GM23338 (cell line): ENCODE data around the gene CHD2. TPM values are rescaled to one million over a fixed set of nuclear protein-coding genes. Genes with fewer than 3 reads are reported as not detected.
"Not testable (repeated sequence)": the region's sequence is repeated elsewhere in the genome, so short reads cannot be mapped to it uniquely, and the experiment has no call there.

Source experiments
- ATAC-seq: fragments of 200-7000 bp; cut with Tn5 transposase; 3 replicates; pipeline ENCODE4 v1.9.1; 2020
- DNase-seq: peaks from one replicate; pipeline ENCODE4 v3.0.0-alpha.2; 2015; ENCODE audit warnings: low spot score
- H2AFZ ChIP-seq: fragments of 200-600 bp; sonication (generic); 2 replicates; pipeline ENCODE4 v1.8.0; 2016; ENCODE audit warnings: antibody characterized with exemption, mild to moderate bottlenecking, moderate library complexity
- H3F3A ChIP-seq: fragments of 200-600 bp; sonication (generic); replicated peaks from 2 replicates; pipeline ENCODE4 v1.8.0; 2017; ENCODE audit warnings: antibody characterized with exemption, mixed run types, low read depth
- H3K27ac ChIP-seq: fragments of 200-600 bp; sonication (generic); 2 replicates; pipeline ENCODE4 v1.6.1; 2016; ENCODE audit warnings: low read depth
- H3K27me3 ChIP-seq: fragments of 200-600 bp; sonication (generic); 2 replicates; pipeline ENCODE4 v1.8.0; 2016; ENCODE audit warnings: mild to moderate bottlenecking, mixed run types, moderate library complexity; ENCODE audit not compliant: insufficient read depth
- H3K36me3 ChIP-seq: fragments of 200-600 bp; sonication (generic); 2 replicates; pipeline ENCODE4 v1.8.0; 2016; ENCODE audit warnings: mild to moderate bottlenecking; ENCODE audit not compliant: insufficient read depth
- H3K4me1 ChIP-seq: fragments of 200-600 bp; sonication (generic); 2 replicates; pipeline ENCODE4 v1.8.0; 2016; ENCODE audit warnings: mild to moderate bottlenecking, moderate library complexity; ENCODE audit not compliant: insufficient read depth
- H3K4me2 ChIP-seq: fragments of 200-600 bp; sonication (generic); 2 replicates; pipeline ENCODE4 v1.7.1; 2017; ENCODE audit warnings: mixed run types
- H3K4me3 ChIP-seq: fragments of 200-600 bp; sonication (generic); 2 replicates; pipeline ENCODE4 v1.6.1; 2016; ENCODE audit warnings: mixed run types
- H3K79me2 ChIP-seq: fragments of 200-600 bp; sonication (generic); replicated peaks from 2 replicates; pipeline ENCODE4 v1.8.0; 2017; ENCODE audit warnings: mild to moderate bottlenecking; ENCODE audit not compliant: insufficient read depth
- H3K9me2 ChIP-seq: fragments of 200-600 bp; sonication (generic); 2 replicates; pipeline ENCODE4 v1.8.0; 2017; ENCODE audit not compliant: insufficient read depth
- H4K20me1 ChIP-seq: fragments of 200-600 bp; sonication (generic); replicated peaks from 2 replicates; pipeline ENCODE4 v1.8.0; 2017; ENCODE audit warnings: mild to moderate bottlenecking; ENCODE audit not compliant: insufficient read depth
- H3K27ac Mint-ChIP-seq: 2 replicates; pipeline ENCODE4 v1.8.0; 2020; ENCODE audit warnings: inconsistent platforms, mild to moderate bottlenecking, moderate library complexity, mixed read lengths
- H3K27me3 Mint-ChIP-seq: 3 replicates; pipeline ENCODE4 v1.8.0; 2022; ENCODE audit warnings: low read depth, mild to moderate bottlenecking, moderate library complexity, mixed read lengths, inconsistent platforms; ENCODE audit not compliant: insufficient read depth, poor library complexity
- H3K36me3 Mint-ChIP-seq: 3 replicates; pipeline ENCODE4 v1.8.0; 2021; ENCODE audit warnings: low read depth, mild to moderate bottlenecking, inconsistent platforms, moderate library complexity, mixed read lengths
- H3K4me1 Mint-ChIP-seq: 3 replicates; pipeline ENCODE4 v1.8.0; 2020; ENCODE audit warnings: mild to moderate bottlenecking, inconsistent platforms, mixed read lengths
- H3K4me3 Mint-ChIP-seq: 3 replicates; pipeline ENCODE4 v1.8.0; 2021; ENCODE audit warnings: moderate library complexity, mild to moderate bottlenecking, inconsistent platforms, mixed read lengths
- H3K9me3 Mint-ChIP-seq: 3 replicates; pipeline ENCODE4 v1.8.0; 2020; ENCODE audit warnings: moderate library complexity, mild to moderate bottlenecking, inconsistent platforms, mixed read lengths
- CREB1 ChIP-seq: fragments of 250-450 bp; sonication (Bioruptor Pico); IDR thresholded peaks from 2 replicates; pipeline ENCODE4 v1.5.0; 2020; ENCODE audit warnings: low read depth, mild to moderate bottlenecking, moderate library complexity
- ETS1 ChIP-seq: IDR thresholded peaks from 2 replicates; pipeline ENCODE4 v1.6.1; 2016; ENCODE audit warnings: antibody characterized with exemption
- EZH2phosphoT487 ChIP-seq: fragments of 200-600 bp; sonication (generic); IDR thresholded peaks from one replicate; pipeline ENCODE4 v1.8.1; 2018; ENCODE audit warnings: antibody characterized with exemption; ENCODE audit not compliant: unreplicated experiment
- JUNB ChIP-seq: IDR thresholded peaks from one replicate; pipeline ENCODE4 v1.6.1; 2016; ENCODE audit warnings: antibody characterized with exemption; ENCODE audit not compliant: unreplicated experiment
- NANOG ChIP-seq: IDR thresholded peaks from 2 replicates; pipeline ENCODE4 v1.6.1; 2016; ENCODE audit warnings: antibody characterized with exemption, borderline replicate concordance
- POLR2AphosphoS5 ChIP-seq: IDR thresholded peaks from 2 replicates; pipeline ENCODE4 v1.6.1; 2016; ENCODE audit warnings: antibody characterized with exemption, low read depth
- ZNF331 ChIP-seq: fragments of 250-450 bp; sonication (Bioruptor Pico); IDR thresholded peaks from 2 replicates; pipeline ENCODE4 v1.5.0; 2020; ENCODE audit warnings: low read depth, mild to moderate bottlenecking, moderate library complexity
- polyA plus RNA-seq: library from polyadenylated mRNA; unstranded; fragments of >200 nt; fragmentation: Nextera tagmentation; extraction: Ambion mirVana; gene quantifications from 2 replicates; pipeline ENCODE4 v1.2.1, GENCODE V29; 2016
- total RNA-seq: library from RNA; depleted of rRNA; stranded (reverse); fragments of >200 nt; shearing (Covaris generic); gene quantifications from 2 replicates; pipeline ENCODE4 v1.2.3, GENCODE V29; 2014

CHD2 gene
- total and polyA plus RNA-seq, 2 experiments from 2014 or later, result 119 to 130 TPM

GRCh38 chr15:93037820-93038705, 137.9 kb downstream of the CHD2 start:
- Mint-ChIP-seq H3K27ac (peak overlapping the region; percentile 42; the same call in 1 of the 2 replicates), H3K36me3 (peaks cover 12% of the 10 kb centered on the region), H3K27me3 (peaks cover 16% of the 10 kb centered on the region), H3K9me3 (peaks cover 4% of the 10 kb centered on the region), H3K4me1 (peaks cover 7% of the 10 kb centered on the region), H3K4me3 (no peak overlapping the region)
- ATAC-seq, result no peak
- Histone ChIP-seq H2AFZ (no peak overlapping the region), H3K4me2 (no peak overlapping the region), H4K20me1 (peaks cover 6% of the 10 kb centered on the region; the same call in 1 of the 2 replicates), H3K4me3 (no peak overlapping the region), H3F3A (no peaks in the 10 kb centered on the region), H3K36me3 (no peaks in the 10 kb centered on the region), H3K79me2 (no peaks in the 10 kb centered on the region), H3K4me1 (no peaks in the 10 kb centered on the region), H3K27me3 (no peaks in the 10 kb centered on the region), H3K9me2 (no peaks in the 10 kb centered on the region), H3K27ac (no peak overlapping the region)
- TF ChIP-seq CREB1 (CRISPR knock-in tag) (no peak), NANOG (no peak), ZNF331 (no peak), ETS1 (no peak), JUNB (no peak)
- DNase-seq, result no peak

- not testable (repeated sequence) for ATAC-seq, H2AFZ ChIP-seq, H3K4me3 ChIP-seq, H3K27ac ChIP-seq, H3K4me1 ChIP-seq, H3K9me2 ChIP-seq, H3K4me2 ChIP-seq, H3K27ac Mint-ChIP-seq, H3K9me3 Mint-ChIP-seq, H4K20me1 ChIP-seq, H3K79me2 ChIP-seq, H3K4me3 Mint-ChIP-seq, DNase-seq, H3K27me3 ChIP-seq, H3F3A ChIP-seq, H3K36me3 ChIP-seq, H3K4me1 Mint-ChIP-seq
- Mint-ChIP-seq H3K36me3 (peaks cover 28% of the 10 kb centered on the region), H3K27me3 (peaks cover 18% of the 10 kb centered on the region)
Observed at GRCh38 chr15:93039562-93040287, 139.6 kb downstream of the CHD2 start.

GRCh38 chr15:93040288-93041158, 140.4 kb downstream of the CHD2 start:
- Histone ChIP-seq H3K4me3 (no peak overlapping the region), H3F3A (no peaks in the 10 kb centered on the region), H3K36me3 (no peaks in the 10 kb centered on the region), H3K4me1 (no peaks in the 10 kb centered on the region), H3K27me3 (no peaks in the 10 kb centered on the region), H3K9me2 (no peaks in the 10 kb centered on the region), H3K27ac (no peak overlapping the region), H3K79me2 (no peaks in the 10 kb centered on the region), H4K20me1 (peaks cover 6% of the 10 kb centered on the region; the same call in 1 of the 2 replicates), H2AFZ (no peak overlapping the region), H3K4me2 (no peak overlapping the region)
- H3K9me3 Mint-ChIP-seq, result peaks cover 4% of the 10 kb centered on the region; the same call in 2 of the 3 replicates
- peaks cover 18% of the 10 kb centered on the region for H3K27me3 Mint-ChIP-seq
- no peak overlapping the region for H3K4me3 Mint-ChIP-seq
- H3K27ac Mint-ChIP-seq, result no peak overlapping the region
- H3K36me3 Mint-ChIP-seq, result peaks cover 35% of the 10 kb centered on the region
- ATAC-seq (no peak), DNase-seq (no peak)
- peaks cover 7% of the 10 kb centered on the region for H3K4me1 Mint-ChIP-seq
- TF ChIP-seq POLR2AphosphoS5 (no peak), EZH2phosphoT487 (no peak)
